SW480 (cell line): ENCODE measurements around the gene COL8A2.
"Not testable (repeated sequence)": the region's sequence is repeated elsewhere in the genome, so short reads cannot be mapped to it uniquely, and the experiment has no call there.

Source experiments
- DNase-seq: peaks from one replicate; pipeline ENCODE4 v3.0.0-alpha.2; 2016; ENCODE audit warnings: low spot score

Gene COL8A2

GRCh38 chr1:36125129-36125991 lies at the start of gene COL8A2:
COL8A2 (minus strand) TSS chr1:36125222; CDS start chr1:36100242, 24,980 bp downstream.
- no peak for DNase-seq

DNA sequence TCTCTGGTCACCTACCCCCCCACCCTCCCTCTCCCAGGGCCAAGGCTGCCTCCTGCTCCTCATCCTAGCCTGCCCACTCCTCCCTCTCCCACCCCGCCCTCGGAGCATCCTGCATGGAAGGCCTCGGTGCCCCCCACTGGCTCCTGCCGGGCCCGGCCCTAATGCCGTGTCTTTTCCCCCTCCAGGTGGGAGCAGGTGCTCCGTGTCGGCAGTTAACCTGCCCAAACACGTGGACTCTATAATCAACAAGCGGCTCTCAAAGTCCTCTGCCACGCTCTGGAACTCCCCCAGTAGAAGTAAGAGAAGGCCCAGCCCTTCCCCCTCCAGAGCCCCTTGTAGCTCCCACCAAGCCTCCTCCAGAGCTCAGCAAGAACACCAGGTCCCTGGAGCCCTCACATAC lies 49.7 kb upstream of the COL8A2 start:
- no peak for DNase-seq

DNA sequence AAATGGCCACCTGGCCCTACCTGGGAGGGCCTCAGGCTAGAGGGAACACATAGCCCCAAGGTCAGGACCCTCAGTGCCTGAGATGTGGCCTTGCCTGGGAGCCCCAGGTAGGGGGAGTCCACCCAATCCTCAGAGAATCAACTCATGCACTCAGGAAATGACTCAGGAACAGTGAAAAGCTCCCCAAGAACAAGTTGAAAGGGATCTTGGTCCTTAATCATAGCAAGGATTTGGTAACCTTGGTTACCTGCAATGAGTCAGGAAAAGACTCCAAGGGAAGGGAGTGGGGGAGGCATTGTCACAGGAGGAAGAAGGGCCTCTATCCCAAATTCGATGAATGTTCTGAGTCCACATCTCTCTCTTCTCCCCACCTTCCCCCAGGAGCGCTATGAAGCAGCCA lies 48.0 kb upstream of the COL8A2 start:
- DNase-seq = no peak

GRCh38 chr1:36172017-36172747 lies 47.2 kb upstream of the COL8A2 start:
- no peak for DNase-seq

DNA sequence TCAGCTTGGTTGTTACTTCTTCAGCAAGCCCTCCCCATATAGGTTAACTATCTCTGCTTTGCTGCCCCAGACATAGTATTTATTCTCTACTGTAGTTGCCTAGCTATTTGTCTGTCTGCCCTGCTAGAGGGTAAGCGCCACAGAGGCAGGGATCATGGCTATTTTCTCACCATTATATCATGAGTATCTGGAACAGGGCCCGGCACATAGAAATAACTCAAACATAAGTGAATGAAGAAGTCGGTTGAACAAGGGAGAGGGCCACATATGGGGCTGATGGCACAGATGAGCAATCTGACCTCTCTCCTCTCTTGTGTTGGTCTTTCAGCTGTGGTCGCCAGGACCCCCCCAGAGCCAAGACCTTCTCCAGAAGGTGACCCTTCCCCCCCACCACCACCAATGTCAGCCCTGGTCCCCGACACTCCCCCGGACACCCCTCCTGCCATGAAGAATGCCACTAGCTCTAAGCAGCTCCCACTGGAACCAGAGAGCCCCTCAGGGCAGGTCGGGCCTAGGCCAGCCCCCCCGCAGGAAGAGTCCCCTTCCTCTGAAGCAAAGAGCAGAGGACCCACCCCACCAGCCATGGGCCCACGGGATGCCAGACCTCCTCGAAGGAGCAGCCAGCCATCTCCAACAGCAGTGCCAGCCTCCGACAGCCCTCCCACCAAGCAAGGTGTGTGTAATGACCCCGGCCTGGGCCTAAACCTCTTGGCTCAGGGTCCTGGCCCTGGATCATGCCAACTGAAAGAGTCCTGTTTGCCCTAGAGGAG lies 45.8 kb upstream of the COL8A2 start:
- DNase-seq = no peak

GRCh38 chr1:36168514-36168913 lies 43.5 kb upstream of the COL8A2 start:
- no peak for DNase-seq

GRCh38 chr1:36166938-36167905 lies 42.2 kb upstream of the COL8A2 start:
- no peak for DNase-seq

DNA sequence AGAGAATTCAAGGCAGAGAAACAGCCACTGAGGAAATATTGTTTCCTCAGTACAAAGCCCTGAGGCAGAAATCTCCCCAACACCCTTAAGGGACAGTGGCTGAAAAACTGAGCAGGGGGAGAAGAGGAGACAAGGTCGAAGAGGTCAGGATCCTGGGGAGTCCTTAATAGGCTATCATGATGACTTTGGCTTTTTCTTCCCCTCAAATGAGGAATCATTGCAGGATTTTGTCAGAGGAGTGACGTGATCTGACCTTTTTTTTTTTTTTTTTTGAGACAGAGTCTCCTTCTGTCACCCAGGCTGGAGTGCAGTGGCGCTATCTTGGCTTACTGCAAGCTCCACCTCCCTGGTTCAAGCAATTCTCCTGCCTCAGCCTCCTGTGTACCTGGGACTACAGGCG lies 41.1 kb upstream of the COL8A2 start:
- DNase-seq = no peak

DNA sequence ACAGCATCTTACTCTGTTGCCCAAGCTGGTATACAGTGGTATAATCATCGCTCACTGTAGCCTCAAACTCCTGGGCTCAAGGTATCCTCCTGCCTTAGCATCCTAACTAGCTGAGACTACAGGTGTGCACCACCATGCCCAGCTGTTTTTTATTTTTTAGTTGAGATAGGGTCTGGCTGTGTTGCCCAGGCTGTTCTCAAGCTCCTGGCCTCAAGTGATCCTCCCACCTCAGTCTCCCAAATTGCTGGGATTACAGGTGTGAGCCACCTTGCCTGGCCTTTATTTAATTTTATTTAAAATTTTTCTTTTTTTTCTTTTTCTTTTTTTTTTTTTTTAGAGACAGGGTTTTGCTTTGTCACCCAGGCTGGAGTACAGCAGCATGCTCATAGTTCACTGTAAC lies 40.1 kb upstream of the COL8A2 start:
- DNase-seq = no peak

- no peak for DNase-seq
Observed at GRCh38 chr1:36164361-36164760, 39.3 kb upstream of the COL8A2 start.

- DNase-seq = no peak
Observed at GRCh38 chr1:36163426-36163825, 38.4 kb upstream of the COL8A2 start.

DNA sequence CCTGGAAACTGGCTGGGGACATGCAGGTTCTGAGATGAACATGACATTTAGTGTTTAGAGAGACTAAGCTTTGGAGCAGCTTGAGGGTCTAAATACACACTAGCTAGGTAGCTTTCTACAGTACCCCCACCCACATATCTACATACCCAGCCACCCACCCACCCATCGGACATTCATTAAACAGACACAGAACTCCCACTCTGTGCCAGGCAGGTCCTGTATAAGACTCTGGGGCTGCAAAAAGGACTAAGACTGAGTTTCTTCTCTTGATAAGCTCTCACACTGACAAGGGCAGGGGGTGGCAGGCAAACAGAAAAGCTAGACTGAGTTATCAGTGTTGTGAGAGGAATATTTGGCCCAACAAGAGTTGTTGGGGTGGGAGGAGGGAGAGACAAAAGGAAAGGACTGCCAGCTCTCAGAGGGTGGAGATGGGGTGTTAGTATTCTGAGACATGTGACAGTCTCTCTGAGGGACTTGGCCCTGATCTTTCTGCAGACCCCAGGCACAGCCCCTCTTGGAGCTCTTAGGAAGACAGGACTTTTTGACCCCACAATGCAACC lies 37.7 kb upstream of the COL8A2 start:
- no peak for DNase-seq

DNA sequence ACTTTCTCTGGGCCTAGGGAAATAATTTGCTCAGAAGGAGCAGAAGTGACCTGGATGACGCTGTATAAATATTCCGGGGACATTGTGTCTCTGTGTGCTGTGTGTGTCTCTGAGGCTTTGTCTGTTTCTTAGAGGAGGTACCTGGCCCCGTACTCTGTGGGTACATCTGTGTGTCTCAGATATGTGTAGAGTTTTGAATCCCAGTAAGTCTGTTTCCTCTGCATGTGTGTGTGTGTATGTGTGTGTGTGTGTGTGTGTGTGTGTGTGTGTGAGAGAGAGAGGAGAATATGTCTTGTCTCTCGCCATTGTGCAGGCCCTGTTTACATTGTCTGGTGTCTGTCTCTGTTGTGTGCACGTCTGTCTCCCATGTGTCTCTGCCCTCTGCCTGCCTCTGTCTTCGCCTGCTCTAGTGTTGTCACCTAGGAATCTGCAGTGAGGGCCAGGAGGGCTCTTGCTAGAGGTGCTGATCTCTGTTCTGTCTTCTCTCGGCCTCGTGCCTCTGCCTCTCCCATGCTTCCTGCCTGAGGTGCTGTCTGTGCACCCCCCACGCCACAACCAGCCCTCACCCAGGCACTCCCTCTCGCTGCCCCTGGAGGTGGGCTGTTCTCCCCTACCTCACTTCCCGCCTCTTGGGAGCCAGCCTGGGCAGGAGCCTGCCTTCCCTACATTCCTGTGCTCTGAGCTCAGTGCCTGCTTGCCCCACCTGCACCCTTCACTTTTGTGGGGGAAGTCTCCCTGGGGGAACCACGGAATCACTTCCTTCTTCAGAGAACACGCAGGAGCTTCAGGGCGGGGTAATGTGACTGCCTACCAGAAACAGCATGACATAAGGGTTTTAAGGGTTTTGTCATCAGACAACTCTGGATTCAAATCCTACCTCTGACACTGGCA lies 36.9 kb upstream of the COL8A2 start:
- DNase-seq = no peak

- peak; percentile 32 for DNase-seq
Observed at GRCh38 chr1:36160949-36161485, 36.0 kb upstream of the COL8A2 start.

DNA sequence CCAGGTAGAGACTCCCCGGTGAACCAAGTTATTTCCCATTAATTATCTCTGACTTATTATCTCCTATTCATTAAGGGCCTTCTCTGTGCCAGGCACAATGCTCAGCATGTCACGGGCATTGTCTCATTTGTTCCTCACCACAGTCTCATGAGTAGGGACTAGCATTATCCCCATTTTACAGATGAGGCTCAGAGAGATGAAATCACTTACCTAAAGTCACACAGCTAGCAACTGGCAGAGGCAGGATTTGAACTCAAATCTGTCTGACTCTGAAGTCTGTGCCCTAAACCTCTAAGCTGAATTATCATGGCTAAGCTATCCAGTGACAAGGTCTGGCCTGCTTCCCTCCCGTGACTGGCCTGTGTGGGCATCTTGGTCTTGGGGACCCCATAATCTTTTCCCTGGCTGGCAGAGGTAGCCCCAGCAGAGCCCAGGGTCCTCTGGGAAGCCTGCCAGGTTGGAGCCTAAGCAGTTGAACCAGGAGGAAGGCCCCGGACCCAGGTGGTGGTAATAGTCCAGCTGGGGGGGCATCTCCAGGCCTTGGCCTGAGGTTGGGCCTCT lies 35.4 kb upstream of the COL8A2 start:
- no peak for DNase-seq

DNA sequence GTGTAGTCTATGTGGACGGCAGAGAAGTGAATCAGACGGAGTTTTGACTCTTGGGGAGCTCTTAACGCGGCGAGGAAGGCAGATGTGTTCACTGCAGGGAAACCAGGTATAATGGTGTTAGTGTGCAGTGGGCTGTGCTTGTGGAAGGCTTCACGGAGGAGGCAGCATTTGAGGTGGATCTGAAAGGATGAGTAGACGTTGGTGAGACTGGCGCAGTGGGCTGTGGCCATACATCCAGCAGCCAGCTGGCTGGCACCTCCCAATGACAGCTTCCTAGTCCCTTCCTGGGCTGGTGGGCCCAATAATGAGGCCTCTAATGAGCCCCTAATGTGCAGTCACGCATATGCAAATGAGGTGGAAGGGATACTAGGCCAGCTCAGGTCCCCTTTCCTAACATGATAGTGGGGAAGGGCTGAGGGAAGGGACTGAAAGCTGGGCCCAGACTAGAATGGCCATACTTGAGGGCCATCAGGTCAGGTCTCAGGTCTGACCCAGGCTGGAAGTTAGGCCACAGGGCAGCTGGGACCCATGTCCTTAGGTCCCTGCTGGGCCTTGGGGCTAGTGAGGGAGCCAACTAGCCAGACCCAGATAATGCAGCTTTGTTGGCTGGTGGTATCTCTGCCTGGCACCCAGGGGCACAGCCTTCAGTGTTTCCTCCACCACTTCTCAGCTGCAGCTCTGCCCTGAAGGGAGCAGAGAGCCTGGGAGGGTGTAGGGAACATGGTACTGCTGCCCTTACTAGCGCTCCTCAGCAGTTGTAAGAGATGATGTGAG lies 34.8 kb upstream of the COL8A2 start:
- DNase-seq = no peak

DNA sequence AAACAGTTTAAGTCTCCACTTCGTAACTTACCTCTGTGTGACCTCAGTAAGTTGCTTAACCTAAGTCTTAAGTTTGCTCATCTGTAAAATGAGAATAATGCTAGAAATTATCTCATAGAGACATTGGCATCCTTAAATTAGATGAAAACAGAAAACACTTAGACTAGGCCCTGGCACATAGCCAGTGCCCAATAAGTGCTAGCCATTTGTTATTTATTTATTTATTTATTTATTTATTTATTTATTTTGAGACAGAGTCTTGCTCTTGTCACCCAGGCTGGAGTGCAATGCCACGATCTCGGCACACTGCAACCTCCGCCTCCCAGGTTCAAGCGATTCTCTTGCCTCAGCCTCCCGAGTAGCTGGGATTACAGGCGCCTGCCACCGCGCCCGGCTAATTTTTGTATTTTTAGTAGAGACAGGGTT lies 33.8 kb upstream of the COL8A2 start:
- DNase-seq = not testable (repeated sequence)

- DNase-seq = no peak
Observed at GRCh38 chr1:36157973-36158826, 33.2 kb upstream of the COL8A2 start.
